Keratinocyte (primary cell): Measurements from ENCODE around the gene ZNF605.
"Not testable (repeated sequence)": the region's sequence is repeated elsewhere in the genome, so short reads cannot be mapped to it uniquely, and the experiment has no call there.

Source experiments
- CTCF ChIP-seq, 3 experiments: IDR thresholded peaks in 1 of 3; conservative IDR thresholded peaks in 1 of 3; optimal IDR thresholded peaks in 1 of 3; 2 replicates in 2 of 3; 3 replicates in 1 of 3; pipeline versions ENCODE3 to v1.5.1; 2011; ENCODE audit warnings: low read length in 3 of 3, mild to moderate bottlenecking in 3 of 3, moderate library complexity in 2 of 3, control low read depth in 1 of 3, inconsistent platforms in 1 of 3; ENCODE audit not compliant: insufficient read depth in 2 of 3; ENCODE audit errors: extremely low read depth in 1 of 3
- EZH2 ChIP-seq: IDR thresholded peaks from one replicate; pipeline ENCODE4 v1.6.1; 2012; ENCODE audit warnings: inconsistent platforms, mild to moderate bottlenecking, low read length, moderate library complexity

GRCh38 chr12:132936921-132937320, 19.2 kb downstream of the ZNF605 start:
- TF ChIP-seq EZH2; CTCF (optimal IDR thresholded peaks at IDR 0.05 in 1 of 3, IDR thresholded peaks at IDR 0.05 in 1 of 3, conservative IDR thresholded peaks at IDR 0.05 in 1 of 3; ENCODE audit: extremely low read depth in 1 of 3, insufficient read depth in 2 of 3, low read length in 3 of 3): not testable (repeated sequence)
